Stimulated activated naive CD8-positive, alpha-beta T cell treated with anti-CD3 and anti-CD28 coated beads, Interleukin-15, Interleukin-2, amounts not matched to agents 100 ng/mL and 50 ng/mL, for 24 hours (primary cell): ENCODE measurements around the gene PDE8B.

Experiments
- H3K27ac Mint-ChIP-seq: one replicate; pipeline ENCODE4 v1.8.0; 2021; ENCODE audit warnings: mild to moderate bottlenecking, mixed read lengths
- H3K27me3 Mint-ChIP-seq: one replicate; pipeline ENCODE4 v1.8.0; 2021; ENCODE audit warnings: mixed read lengths
- H3K36me3 Mint-ChIP-seq: one replicate; pipeline ENCODE4 v1.8.0; 2021; ENCODE audit warnings: low read depth, mixed read lengths
- H3K4me1 Mint-ChIP-seq: one replicate; pipeline ENCODE4 v1.8.0; 2021; ENCODE audit warnings: low read depth, mixed read lengths
- H3K4me3 Mint-ChIP-seq: one replicate; pipeline ENCODE4 v1.8.0; 2021; ENCODE audit warnings: mild to moderate bottlenecking, mixed read lengths
- H3K9me3 Mint-ChIP-seq: one replicate; pipeline ENCODE4 v1.8.0; 2021; ENCODE audit warnings: mixed read lengths

The PDE8B gene

DNA sequence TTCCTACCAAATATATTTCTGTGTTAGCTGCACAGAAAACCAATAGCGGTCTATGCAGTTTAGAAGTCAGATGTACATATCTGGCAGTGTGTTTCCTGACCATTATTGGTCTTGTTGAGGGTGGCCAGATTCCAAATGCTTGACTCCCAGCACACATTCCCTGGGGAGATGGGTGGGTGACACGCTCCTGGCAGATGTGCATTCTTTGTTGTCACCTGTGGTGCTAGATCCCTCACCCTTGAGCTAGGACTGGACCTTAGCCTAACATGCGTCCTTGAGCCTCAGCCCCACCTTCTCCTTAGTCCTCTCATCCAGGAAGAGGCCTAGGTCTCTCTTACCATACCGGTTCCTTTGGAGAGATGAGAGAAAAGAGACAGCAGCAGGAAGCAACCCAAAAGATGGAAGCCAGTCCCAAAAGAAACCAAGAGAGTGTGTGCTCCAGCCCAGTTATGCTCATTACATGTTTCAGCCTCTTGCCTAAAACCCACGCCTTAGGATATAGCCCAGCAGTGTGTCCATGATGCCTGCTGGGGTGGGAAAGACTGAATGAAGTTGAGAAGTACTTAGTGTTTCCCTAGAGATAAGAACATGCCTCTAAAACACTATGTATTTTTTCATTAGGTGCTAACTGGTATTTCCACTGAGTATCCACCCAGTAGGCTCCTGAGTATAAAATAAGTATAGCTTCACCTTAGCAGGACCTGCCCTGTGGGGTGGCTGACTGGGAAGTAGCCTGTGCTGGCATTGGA is 116.7 kb downstream of the PDE8B start:
- no peaks in the 10 kb centered on the region for H3K9me3 Mint-ChIP-seq
- no peaks in the 10 kb centered on the region for H3K36me3 Mint-ChIP-seq
- H3K27me3 Mint-ChIP-seq = peaks cover 9% of the 10 kb centered on the region
- H3K27ac Mint-ChIP-seq = no peak overlapping the region
- H3K4me1 Mint-ChIP-seq = peaks cover 18% of the 10 kb centered on the region
- H3K4me3 Mint-ChIP-seq = no peak overlapping the region

GRCh38 chr5:77328930-77329647 is 118.6 kb downstream of the PDE8B start:
- Mint-ChIP-seq H3K9me3 (no peaks in the 10 kb centered on the region), H3K36me3 (no peaks in the 10 kb centered on the region), H3K4me3 (no peak overlapping the region), H3K27ac (peak overlapping the region; percentile 73), H3K27me3 (peaks cover 9% of the 10 kb centered on the region), H3K4me1 (peaks cover 18% of the 10 kb centered on the region)

GRCh38 chr5:77329664-77330430 is 119.4 kb downstream of the PDE8B start:
- H3K27ac Mint-ChIP-seq = no peak overlapping the region
- no peaks in the 10 kb centered on the region for H3K36me3 Mint-ChIP-seq
- H3K4me1 Mint-ChIP-seq = peaks cover 18% of the 10 kb centered on the region
- H3K9me3 Mint-ChIP-seq = no peaks in the 10 kb centered on the region
- no peak overlapping the region for H3K4me3 Mint-ChIP-seq
- H3K27me3 Mint-ChIP-seq = peaks cover 9% of the 10 kb centered on the region

DNA sequence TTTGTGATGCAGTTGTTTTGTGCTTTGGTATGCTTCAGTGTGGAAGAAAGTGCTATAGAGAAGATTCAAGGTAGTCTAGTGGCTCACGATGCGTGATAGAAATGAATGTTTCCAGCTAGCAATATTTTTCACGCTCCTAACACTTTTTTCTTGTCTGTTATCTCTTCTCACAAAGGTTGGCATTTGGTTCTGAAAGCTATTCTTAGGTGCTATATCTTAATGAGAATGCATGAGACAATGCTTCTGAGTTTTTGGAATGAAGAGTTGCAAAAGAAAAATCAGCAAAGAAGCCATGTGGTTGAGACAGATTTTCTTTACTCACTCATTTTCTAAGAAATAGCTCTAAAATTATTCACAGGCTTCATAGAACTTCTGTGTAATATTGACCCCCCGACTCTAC is 122.6 kb downstream of the PDE8B start:
- Mint-ChIP-seq H3K27me3 (peaks cover 9% of the 10 kb centered on the region), H3K27ac (no peak overlapping the region), H3K36me3 (no peaks in the 10 kb centered on the region), H3K4me3 (no peak overlapping the region), H3K9me3 (no peaks in the 10 kb centered on the region), H3K4me1 (peaks cover 18% of the 10 kb centered on the region)

DNA sequence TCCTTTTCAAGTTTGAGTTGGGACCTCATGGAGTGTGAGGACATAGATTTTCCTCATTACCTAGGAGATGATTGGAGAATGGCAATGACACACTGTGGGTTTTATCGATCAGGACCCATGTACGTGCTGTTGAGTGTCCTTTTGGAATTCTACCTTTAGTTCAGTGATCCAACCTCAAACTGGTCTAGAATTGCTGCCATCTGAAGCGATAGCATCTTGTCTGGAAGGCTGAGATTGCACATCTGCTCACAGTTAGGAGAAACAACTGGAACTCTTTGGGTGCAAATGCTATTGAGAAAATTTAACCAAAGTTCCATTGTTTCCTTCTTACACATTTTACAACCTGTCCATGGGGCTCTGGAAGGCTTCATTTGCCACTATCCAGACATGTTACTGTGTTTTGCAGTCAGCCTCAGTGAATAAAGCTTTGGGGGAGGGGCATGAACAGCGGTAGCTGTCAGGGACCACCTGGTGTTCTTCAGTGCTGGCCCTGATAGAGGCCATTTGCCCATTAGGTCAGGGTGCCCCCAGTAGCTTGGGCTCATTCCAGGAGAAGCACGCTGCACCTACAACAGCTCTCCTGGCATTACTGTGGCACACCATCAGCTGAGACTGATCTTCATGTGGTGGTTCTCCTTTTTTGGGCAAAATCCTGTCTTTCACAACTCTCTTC is 123.1 kb downstream of the PDE8B start:
- H3K27ac Mint-ChIP-seq = no peak overlapping the region
- peaks cover 14% of the 10 kb centered on the region for H3K4me1 Mint-ChIP-seq
- H3K4me3 Mint-ChIP-seq = no peak overlapping the region
- no peaks in the 10 kb centered on the region for H3K36me3 Mint-ChIP-seq
- H3K27me3 Mint-ChIP-seq = peaks cover 9% of the 10 kb centered on the region
- no peaks in the 10 kb centered on the region for H3K9me3 Mint-ChIP-seq

DNA sequence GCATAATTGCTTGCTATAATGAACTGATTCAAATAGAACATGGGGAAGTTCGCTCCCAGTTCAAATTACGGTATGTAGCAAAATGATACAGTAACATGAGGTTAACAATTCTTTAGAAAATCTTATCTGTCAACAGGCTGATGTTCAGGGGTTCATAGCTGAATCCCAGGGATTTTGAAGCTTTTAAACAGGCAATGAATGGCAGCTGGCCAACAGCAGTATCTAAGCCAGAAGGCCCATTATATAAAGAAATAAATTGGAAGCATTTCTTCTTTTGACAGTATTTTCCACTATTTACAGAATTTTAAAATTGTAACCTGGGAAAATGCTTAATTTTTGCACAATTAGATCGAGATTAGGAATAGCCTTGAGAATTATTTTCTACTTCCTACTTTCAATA is 126.8 kb downstream of the PDE8B start:
- Mint-ChIP-seq H3K27me3 (peaks cover 2% of the 10 kb centered on the region), H3K36me3 (no peaks in the 10 kb centered on the region), H3K27ac (no peak overlapping the region), H3K4me3 (no peak overlapping the region), H3K4me1 (no peaks in the 10 kb centered on the region), H3K9me3 (no peaks in the 10 kb centered on the region)

DNA sequence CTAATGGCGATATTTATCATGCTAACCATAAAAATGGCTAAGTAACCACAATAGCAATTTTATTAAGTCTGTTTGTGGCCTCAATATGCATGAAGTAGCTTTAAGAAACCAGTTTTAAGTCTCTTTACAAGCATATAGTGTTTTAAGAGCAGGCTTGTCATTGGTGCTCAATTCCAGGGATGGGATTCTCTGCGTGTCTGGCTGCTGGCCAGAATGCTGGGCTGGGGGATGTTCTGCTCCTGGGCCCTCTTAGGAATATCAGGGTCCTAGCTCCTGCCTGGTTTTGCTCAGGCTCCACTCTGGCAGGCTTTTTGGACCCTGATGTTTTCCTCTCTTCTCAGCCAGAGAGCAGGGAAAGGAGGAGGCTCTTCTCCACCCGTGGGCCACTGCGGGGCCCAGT is 127.2 kb downstream of the PDE8B start:
- Mint-ChIP-seq H3K36me3 (no peaks in the 10 kb centered on the region), H3K27ac (no peak overlapping the region), H3K9me3 (no peaks in the 10 kb centered on the region)

GRCh38 chr5:77339337-77339890 is 128.9 kb downstream of the PDE8B start:
- H3K9me3 Mint-ChIP-seq = no peaks in the 10 kb centered on the region
- H3K27ac Mint-ChIP-seq = no peak overlapping the region
- no peaks in the 10 kb centered on the region for H3K36me3 Mint-ChIP-seq
- no peaks in the 10 kb centered on the region for H3K4me1 Mint-ChIP-seq
- peaks cover 2% of the 10 kb centered on the region for H3K27me3 Mint-ChIP-seq
- no peak overlapping the region for H3K4me3 Mint-ChIP-seq

More for the DNA sequence above, 127.2 kb downstream of the PDE8B start:
- H3K27me3 Mint-ChIP-seq = peaks cover 2% of the 10 kb centered on the region
- H3K4me1 Mint-ChIP-seq = no peaks in the 10 kb centered on the region
- no peak overlapping the region for H3K4me3 Mint-ChIP-seq

- H3K4me1 Mint-ChIP-seq = no peaks in the 10 kb centered on the region
- H3K4me3 Mint-ChIP-seq = no peak overlapping the region
- no peaks in the 10 kb centered on the region for H3K36me3 Mint-ChIP-seq
Observed at GRCh38 chr5:77343165-77343564, 132.7 kb downstream of the PDE8B start.

DNA sequence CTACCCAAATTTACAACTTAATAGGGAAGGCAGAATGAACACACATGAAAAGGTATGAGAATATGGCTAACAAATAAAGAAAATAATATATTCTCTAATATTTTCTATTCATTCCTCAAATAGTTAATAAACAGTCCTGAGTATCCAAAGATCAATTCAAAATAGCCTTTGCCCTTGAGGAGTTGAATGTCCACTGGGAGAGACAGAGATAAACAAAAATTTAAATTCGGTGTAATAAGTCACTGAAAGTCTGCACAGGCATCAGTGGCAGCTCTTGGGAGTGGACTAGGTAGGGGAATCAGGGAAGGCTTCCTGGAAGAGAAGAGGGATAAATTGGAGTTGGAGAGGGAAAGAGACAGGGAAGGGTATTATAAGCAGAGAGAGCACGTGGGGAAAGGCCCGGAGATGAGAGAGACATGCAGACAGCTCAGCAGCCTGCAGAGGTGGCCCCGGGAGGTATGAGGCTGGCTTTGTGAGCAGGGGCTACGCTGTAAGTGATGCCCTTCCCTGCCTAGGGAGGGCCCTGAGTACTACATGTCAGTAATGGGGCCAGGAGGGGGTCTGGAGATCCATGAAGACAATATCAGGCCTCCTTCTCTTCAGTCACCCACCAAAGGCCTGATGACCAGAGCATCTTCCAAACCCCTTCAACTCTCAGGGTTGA is 137.1 kb downstream of the PDE8B start:
- H3K27ac Mint-ChIP-seq = no peak overlapping the region
- no peak overlapping the region for H3K4me3 Mint-ChIP-seq
- H3K36me3 Mint-ChIP-seq = no peaks in the 10 kb centered on the region
- H3K4me1 Mint-ChIP-seq = no peaks in the 10 kb centered on the region
- no peaks in the 10 kb centered on the region for H3K9me3 Mint-ChIP-seq
- peaks cover 4% of the 10 kb centered on the region for H3K27me3 Mint-ChIP-seq

More at GRCh38 chr5:77343165-77343564, 132.7 kb downstream of the PDE8B start:
- peaks cover 7% of the 10 kb centered on the region for H3K27me3 Mint-ChIP-seq
- H3K27ac Mint-ChIP-seq = no peak overlapping the region
- no peaks in the 10 kb centered on the region for H3K9me3 Mint-ChIP-seq

DNA sequence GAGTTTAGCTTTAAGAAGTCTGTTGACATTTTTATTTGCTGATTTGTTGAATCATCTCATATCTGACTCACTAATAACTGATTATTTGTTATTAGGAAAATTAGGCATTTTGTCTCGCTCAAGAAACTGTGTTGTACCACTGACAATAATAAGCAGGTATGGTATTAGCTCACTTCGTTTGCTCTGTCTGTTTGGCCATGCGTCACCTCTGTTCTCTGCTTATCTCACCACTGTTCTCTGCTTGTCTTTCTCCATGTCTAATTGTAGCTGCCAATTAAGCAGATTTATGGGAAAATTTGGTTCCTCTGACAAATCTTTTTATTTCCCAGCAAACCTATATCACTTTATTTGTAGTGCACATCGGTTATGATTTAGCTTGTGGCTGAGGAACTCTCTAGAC is 142.8 kb downstream of the PDE8B start:
- Mint-ChIP-seq H3K9me3 (no peaks in the 10 kb centered on the region), H3K27me3 (peaks cover 3% of the 10 kb centered on the region), H3K4me3 (no peak overlapping the region), H3K4me1 (peaks cover 13% of the 10 kb centered on the region), H3K36me3 (no peaks in the 10 kb centered on the region), H3K27ac (no peak overlapping the region)

GRCh38 chr5:77354454-77354853 is 144.0 kb downstream of the PDE8B start:
- no peaks in the 10 kb centered on the region for H3K36me3 Mint-ChIP-seq

DNA sequence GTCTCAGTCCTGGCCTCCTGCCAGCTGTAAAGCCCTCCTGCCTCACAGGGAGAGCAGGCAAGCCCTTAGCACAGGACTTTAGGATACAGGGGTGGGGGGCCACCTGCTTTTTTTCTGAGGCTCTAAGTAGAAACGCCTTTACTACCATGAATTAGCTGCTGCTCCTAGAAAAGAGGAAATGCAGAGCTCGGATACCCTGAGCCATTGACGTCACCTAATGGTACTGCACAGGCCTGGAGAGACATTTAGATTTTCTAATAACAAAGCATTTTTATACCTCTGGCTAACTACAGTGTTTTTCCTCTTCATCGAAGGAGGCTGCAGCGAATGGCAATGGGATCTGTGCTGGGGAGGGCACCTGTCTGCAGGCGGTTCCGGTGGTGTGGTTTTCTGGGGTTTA is 144.6 kb downstream of the PDE8B start:
- H3K4me3 Mint-ChIP-seq = no peak overlapping the region
- H3K27me3 Mint-ChIP-seq = peaks cover 3% of the 10 kb centered on the region
- H3K36me3 Mint-ChIP-seq = no peaks in the 10 kb centered on the region
- H3K4me1 Mint-ChIP-seq = peaks cover 13% of the 10 kb centered on the region
- no peaks in the 10 kb centered on the region for H3K9me3 Mint-ChIP-seq
- H3K27ac Mint-ChIP-seq = no peak overlapping the region

More at GRCh38 chr5:77354454-77354853, 144.0 kb downstream of the PDE8B start:
- Mint-ChIP-seq H3K27me3 (peaks cover 3% of the 10 kb centered on the region), H3K27ac (no peak overlapping the region), H3K4me1 (peaks cover 13% of the 10 kb centered on the region), H3K9me3 (no peaks in the 10 kb centered on the region), H3K4me3 (no peak overlapping the region)

DNA sequence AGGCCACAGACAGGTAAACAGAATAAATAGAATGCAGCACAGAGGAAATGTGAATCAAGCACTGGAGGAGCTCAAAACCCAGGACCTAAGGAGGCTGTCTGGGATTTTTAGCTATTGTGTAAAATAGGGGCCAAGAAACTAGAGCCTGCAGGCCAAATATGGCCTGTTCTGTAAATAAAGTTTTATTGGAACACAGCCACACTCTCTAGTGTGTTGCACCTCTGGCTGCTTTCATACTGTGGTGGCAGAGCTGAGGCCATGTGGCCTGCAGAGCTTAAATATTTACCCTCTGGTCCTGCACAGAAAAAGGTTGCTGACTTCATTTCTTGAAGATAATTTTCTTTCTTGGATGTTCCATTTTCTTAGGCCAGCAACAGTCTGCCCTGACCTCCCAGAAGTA is 145.3 kb downstream of the PDE8B start:
- H3K4me3 Mint-ChIP-seq = no peak overlapping the region
- peaks cover 3% of the 10 kb centered on the region for H3K27me3 Mint-ChIP-seq
- peaks cover 13% of the 10 kb centered on the region for H3K4me1 Mint-ChIP-seq
- no peaks in the 10 kb centered on the region for H3K9me3 Mint-ChIP-seq
- H3K27ac Mint-ChIP-seq = no peak overlapping the region
- no peaks in the 10 kb centered on the region for H3K36me3 Mint-ChIP-seq
